ENCODE data around the gene TRIL.

Gene TRIL

GRCh38 chr7:28926871-28927597, 31.1 kb downstream of the TRIL start:
- H3K27ac ChIP-seq, result peak overlapping the region; percentile 43
- TF ChIP-seq, protein P1, sequence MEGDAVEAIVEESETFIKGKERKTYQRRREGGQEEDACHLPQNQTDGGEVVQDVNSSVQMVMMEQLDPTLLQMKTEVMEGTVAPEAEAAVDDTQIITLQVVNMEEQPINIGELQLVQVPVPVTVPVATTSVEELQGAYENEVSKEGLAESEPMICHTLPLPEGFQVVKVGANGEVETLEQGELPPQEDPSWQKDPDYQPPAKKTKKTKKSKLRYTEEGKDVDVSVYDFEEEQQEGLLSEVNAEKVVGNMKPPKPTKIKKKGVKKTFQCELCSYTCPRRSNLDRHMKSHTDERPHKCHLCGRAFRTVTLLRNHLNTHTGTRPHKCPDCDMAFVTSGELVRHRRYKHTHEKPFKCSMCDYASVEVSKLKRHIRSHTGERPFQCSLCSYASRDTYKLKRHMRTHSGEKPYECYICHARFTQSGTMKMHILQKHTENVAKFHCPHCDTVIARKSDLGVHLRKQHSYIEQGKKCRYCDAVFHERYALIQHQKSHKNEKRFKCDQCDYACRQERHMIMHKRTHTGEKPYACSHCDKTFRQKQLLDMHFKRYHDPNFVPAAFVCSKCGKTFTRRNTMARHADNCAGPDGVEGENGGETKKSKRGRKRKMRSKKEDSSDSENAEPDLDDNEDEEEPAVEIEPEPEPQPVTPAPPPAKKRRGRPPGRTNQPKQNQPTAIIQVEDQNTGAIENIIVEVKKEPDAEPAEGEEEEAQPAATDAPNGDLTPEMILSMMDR (conservative IDR thresholded peaks at IDR 0.05), result peak; percentile 84

DNA sequence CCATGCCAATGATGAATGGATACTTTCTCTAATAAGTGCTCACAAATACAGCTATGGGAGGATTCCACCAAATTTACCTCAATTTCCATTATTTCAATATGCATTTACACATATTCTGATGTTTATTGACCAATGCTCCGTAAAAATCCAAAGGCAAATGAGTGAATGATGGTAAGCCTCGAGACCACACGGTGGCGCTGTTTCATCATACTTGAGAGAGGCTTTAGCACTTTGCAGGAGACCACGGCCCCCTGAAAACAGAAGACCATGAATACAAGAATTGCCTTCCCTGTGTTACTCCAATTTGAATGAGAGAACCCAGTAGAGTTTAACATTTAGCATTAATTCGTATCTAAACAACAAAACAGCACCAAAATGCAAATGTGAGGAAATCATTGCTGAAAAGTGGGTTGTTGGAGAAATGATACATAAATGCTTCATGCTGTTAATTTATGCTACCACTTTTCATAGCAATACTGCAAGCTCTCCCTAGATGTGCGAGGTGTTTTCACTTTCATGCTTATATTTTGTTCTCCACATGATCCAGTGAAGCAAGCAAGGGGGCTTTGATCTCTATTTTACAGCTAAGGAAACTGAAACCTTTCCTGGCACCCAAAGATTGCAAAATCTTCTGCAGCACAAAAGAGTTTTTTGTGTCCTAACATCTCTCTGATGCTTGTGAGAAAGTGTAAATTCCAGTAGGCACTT, 35.4 kb downstream of the TRIL start:
- H3K27ac ChIP-seq, result no peak overlapping the region
- TF ChIP-seq, protein P1 (conservative IDR thresholded peaks at IDR 0.05), result peak; percentile 76

GRCh38 chr7:28921822-28922221, 36.3 kb downstream of the TRIL start:
- no peak overlapping the region for H3K27ac ChIP-seq
- TF ChIP-seq, protein P1 (conservative IDR thresholded peaks at IDR 0.05), result peak; percentile 90

GRCh38 chr7:28920424-28920823, 37.7 kb downstream of the TRIL start:
- no peak overlapping the region for H3K27ac ChIP-seq
- TF ChIP-seq, protein P1 (conservative IDR thresholded peaks at IDR 0.05), result no peak

DNA sequence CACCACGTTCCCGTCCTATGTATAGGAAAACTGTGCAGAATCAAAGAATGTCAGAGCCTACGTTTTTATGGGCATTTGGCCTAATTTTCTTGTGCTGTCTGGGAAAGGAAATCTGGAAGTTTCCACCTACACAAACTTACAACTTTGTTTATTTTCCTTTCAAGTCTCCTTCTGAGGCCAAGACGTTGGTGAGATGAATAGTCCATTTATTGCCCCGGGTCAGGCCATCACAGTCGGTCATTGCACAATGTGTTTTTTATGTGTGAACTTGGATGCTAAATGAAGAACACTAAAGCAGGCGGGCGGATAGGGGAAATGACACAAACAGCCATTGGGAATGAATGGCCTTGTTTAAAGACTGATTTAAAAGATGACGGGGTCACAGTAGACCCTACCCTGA, 38.6 kb downstream of the TRIL start:
- H3K27ac ChIP-seq, result no peak overlapping the region
- TF ChIP-seq, protein P1 (conservative IDR thresholded peaks at IDR 0.05), result no peak

- no peak overlapping the region for H3K27ac ChIP-seq
- TF ChIP-seq, protein P1 (conservative IDR thresholded peaks at IDR 0.05), result no peak
These were observed 49.4 kb downstream of the TRIL start for GRCh38 chr7:28908775-28909174.

GRCh38 chr7:28905464-28905863, 52.7 kb downstream of the TRIL start:
- TF ChIP-seq, protein P1 (conservative IDR thresholded peaks at IDR 0.05), result no peak

More at GRCh38 chr7:28905464-28905863, 52.7 kb downstream of the TRIL start:
- H3K27ac ChIP-seq, result no peak overlapping the region
